Neural crest cell (in vitro differentiated cells): ENCODE results near the gene EPS8. TPM values are rescaled to one million over a fixed set of nuclear protein-coding genes. Genes with fewer than 3 reads are reported as not detected.
"Not testable (repeated sequence)": the region's sequence is repeated elsewhere in the genome, so short reads cannot be mapped to it uniquely, and the experiment has no call there.

ENCODE experiments used
- DNase-seq: peaks from one replicate; pipeline ENCODE4 v3.0.0; 2021; ENCODE audit warnings: low read depth, mixed read lengths, low spot score
- H3K27ac Mint-ChIP-seq: one replicate; pipeline ENCODE4 v1.8.0; 2021; ENCODE audit warnings: mild to moderate bottlenecking, mixed read lengths; ENCODE audit not compliant: unreplicated experiment
- H3K27me3 Mint-ChIP-seq: 2 replicates; pipeline ENCODE4 v1.8.0; 2021; ENCODE audit warnings: low read depth, mild to moderate bottlenecking, mixed read lengths
- H3K36me3 Mint-ChIP-seq: 2 replicates; pipeline ENCODE4 v1.8.0; 2021; ENCODE audit warnings: low read depth, mild to moderate bottlenecking, mixed read lengths
- H3K4me1 Mint-ChIP-seq: 2 replicates; pipeline ENCODE4 v1.8.0; 2021; ENCODE audit warnings: mixed read lengths
- H3K4me3 Mint-ChIP-seq: one replicate; pipeline ENCODE4 v1.8.0; 2021; ENCODE audit warnings: mild to moderate bottlenecking, mixed read lengths
- H3K9me3 Mint-ChIP-seq: 2 replicates; pipeline ENCODE4 v1.8.0; 2021; ENCODE audit warnings: mixed read lengths
- CTCF ChIP-seq: fragments of 200-600 bp; sonication (generic); conservative IDR thresholded peaks from 2 replicates; pipeline ENCODE4 v1.5.0; 2021; ENCODE audit warnings: antibody characterized with exemption, mild to moderate bottlenecking
- total RNA-seq: library from RNA; stranded (reverse); gene quantifications from 2 replicates; pipeline ENCODE4 v1.2.1, GENCODE V29; 2021

EPS8 gene
- total RNA-seq, 1 donor from 2014 or later = 24.4 TPM

GRCh38 chr12:15756822-15757221 lies 32.4 kb downstream of the EPS8 start:
- DNase-seq = no peak
- Mint-ChIP-seq H3K27me3 (no peaks in the 10 kb centered on the region), H3K4me3 (no peak overlapping the region), H3K9me3 (peaks cover 9% of the 10 kb centered on the region), H3K36me3 (peaks cover 14% of the 10 kb centered on the region), H3K4me1 (no peaks in the 10 kb centered on the region), H3K27ac (no peak overlapping the region)
- TF ChIP-seq CTCF = no peak

GRCh38 chr12:15754233-15754632 lies 35.0 kb downstream of the EPS8 start:
- Mint-ChIP-seq H3K4me1 (peaks cover 4% of the 10 kb centered on the region), H3K27me3 (no peaks in the 10 kb centered on the region), H3K9me3 (no peaks in the 10 kb centered on the region), H3K27ac (no peak overlapping the region), H3K4me3 (no peak overlapping the region), H3K36me3 (peaks cover 4% of the 10 kb centered on the region)
- no peak for TF ChIP-seq CTCF
- DNase-seq = no peak

DNA sequence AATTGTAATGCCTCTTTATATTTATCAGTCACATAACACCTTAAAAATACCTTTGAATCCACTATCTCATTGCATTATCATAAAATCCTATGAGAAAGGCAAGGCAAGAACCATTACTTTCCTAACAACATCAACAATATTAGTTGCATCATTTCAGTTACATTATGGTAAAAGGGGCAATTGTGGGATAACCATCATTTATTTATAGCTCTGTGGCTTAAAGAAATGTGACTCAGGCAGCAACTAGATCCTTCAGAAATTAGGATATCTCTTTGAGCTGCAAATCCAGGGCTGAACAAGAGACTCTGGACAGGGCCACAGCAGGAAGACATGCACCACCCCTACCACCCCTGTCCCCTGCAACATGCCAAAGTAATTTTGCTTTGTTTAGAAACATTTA lies 36.4 kb downstream of the EPS8 start:
- Mint-ChIP-seq H3K4me3 (no peak overlapping the region), H3K36me3 (peaks cover 4% of the 10 kb centered on the region), H3K4me1 (peaks cover 4% of the 10 kb centered on the region), H3K27ac (no peak overlapping the region), H3K27me3 (no peaks in the 10 kb centered on the region), H3K9me3 (no peaks in the 10 kb centered on the region)
- TF ChIP-seq CTCF = no peak
- no peak for DNase-seq

GRCh38 chr12:15751741-15752140 lies 37.4 kb downstream of the EPS8 start:
- Mint-ChIP-seq H3K9me3 (no peaks in the 10 kb centered on the region), H3K27me3 (no peaks in the 10 kb centered on the region), H3K4me1 (peaks cover 4% of the 10 kb centered on the region), H3K4me3 (no peak overlapping the region), H3K27ac (no peak overlapping the region), H3K36me3 (peaks cover 4% of the 10 kb centered on the region)
- TF ChIP-seq CTCF = no peak
- DNase-seq = no peak

DNA sequence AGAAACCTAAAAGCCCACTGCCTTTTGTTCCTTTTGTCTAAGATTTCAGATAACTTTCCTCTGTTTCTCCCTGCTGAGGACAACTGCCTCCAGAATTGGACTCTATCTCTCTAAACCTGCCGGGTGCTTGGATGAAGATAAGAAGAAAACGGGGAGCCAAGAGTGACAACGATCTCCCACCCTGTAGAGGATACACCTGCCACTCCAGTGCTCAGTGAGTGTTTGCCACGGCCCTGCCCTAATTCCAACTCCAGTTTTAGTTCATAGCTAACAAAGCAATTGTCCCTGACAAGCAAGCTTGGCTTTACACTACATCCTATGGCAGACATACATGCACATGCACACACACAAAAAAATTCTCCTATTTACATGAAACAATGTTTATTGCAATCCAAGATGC lies 39.3 kb downstream of the EPS8 start:
- peaks cover 4% of the 10 kb centered on the region for H3K36me3 Mint-ChIP-seq
- no peak for TF ChIP-seq CTCF
- no peak overlapping the region for H3K4me3 Mint-ChIP-seq
- H3K9me3 Mint-ChIP-seq = no peaks in the 10 kb centered on the region
- DNase-seq = no peak
- H3K27me3 Mint-ChIP-seq = no peaks in the 10 kb centered on the region
- H3K4me1 Mint-ChIP-seq = peaks cover 4% of the 10 kb centered on the region
- no peak overlapping the region for H3K27ac Mint-ChIP-seq

DNA sequence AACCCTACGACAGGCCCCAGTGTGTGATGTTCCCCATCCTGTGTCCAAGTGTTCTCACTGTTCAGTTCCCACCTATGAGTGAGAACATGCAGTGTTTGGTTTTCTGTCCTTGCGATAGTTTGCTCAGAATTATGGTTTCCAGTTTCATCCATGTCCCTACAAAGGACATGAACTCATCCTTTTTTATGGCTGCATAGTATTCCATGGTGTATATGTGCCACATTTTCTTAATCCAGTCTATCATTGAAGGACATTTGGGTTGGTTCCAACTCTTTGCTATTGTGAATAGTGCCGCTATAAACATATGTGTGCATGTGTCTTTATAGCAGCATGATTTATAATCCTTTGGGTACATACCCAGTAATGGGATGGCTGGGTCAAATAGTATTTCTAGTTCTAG lies 47.3 kb downstream of the EPS8 start:
- H3K27me3 Mint-ChIP-seq, H3K36me3 Mint-ChIP-seq, H3K4me1 Mint-ChIP-seq, H3K9me3 Mint-ChIP-seq, H3K4me3 Mint-ChIP-seq, H3K27ac Mint-ChIP-seq, DNase-seq: not testable (repeated sequence)
